HEK293 (cell line): ENCODE results near the gene PARP3.
A peak's percentile ranks its signal among the peaks of the same experiment; 100 is the strongest.

ENCODE experiments used
- AEBP2 ChIP-seq: fragments of 450-650 bp; formaldehyde crosslinking; IDR thresholded peaks from 2 replicates; pipeline ENCODE4 v1.5.1; 2016; ENCODE audit warnings: missing biosample characterization, missing genetic modification characterization, borderline replicate concordance
- BCL11A ChIP-seq: fragments of 450-650 bp; formaldehyde crosslinking; IDR thresholded peaks from 2 replicates; pipeline ENCODE4 v1.5.1; 2016; ENCODE audit warnings: low read depth, missing biosample characterization, missing genetic modification characterization
- BCL11B ChIP-seq: fragments of 450-650 bp; formaldehyde crosslinking; IDR thresholded peaks from 2 replicates; pipeline ENCODE4 v1.5.1; 2016; ENCODE audit warnings: low read depth, missing biosample characterization, missing genetic modification characterization
- GLI2 ChIP-seq: fragments of 450-650 bp; formaldehyde crosslinking; IDR thresholded peaks from 2 replicates; pipeline ENCODE4; 2017; ENCODE audit warnings: missing biosample characterization, missing genetic modification characterization, low read depth, borderline replicate concordance
- HIC1 ChIP-seq: fragments of 450-650 bp; formaldehyde crosslinking; IDR thresholded peaks from 2 replicates; pipeline ENCODE4 v1.5.1; 2016; ENCODE audit warnings: missing biosample characterization, missing genetic modification characterization
- KLF7 ChIP-seq: fragments of 450-650 bp; formaldehyde crosslinking; IDR thresholded peaks from 2 replicates; pipeline ENCODE4 v1.5.1; 2016; ENCODE audit warnings: missing biosample characterization, missing genetic modification characterization, borderline replicate concordance
- ZBTB44 ChIP-seq: fragments of 450-650 bp; IDR thresholded peaks from 2 replicates; pipeline ENCODE4 v1.5.1; 2018; ENCODE audit warnings: missing biosample characterization, mild to moderate bottlenecking, missing genetic modification characterization
- ZNF138 ChIP-seq: fragments of 450-650 bp; formaldehyde crosslinking; IDR thresholded peaks from 2 replicates; pipeline ENCODE4 v1.5.1; 2016; ENCODE audit warnings: missing biosample characterization, missing genetic modification characterization, borderline replicate concordance
- ZNF146 ChIP-seq: fragments of 450-650 bp; formaldehyde crosslinking; IDR thresholded peaks from 2 replicates; pipeline ENCODE4 v1.5.1; 2016; ENCODE audit warnings: missing biosample characterization, missing genetic modification characterization
- ZNF324 ChIP-seq: fragments of 450-650 bp; formaldehyde crosslinking; IDR thresholded peaks from 2 replicates; pipeline ENCODE4 v1.5.1; 2016; ENCODE audit warnings: missing biosample characterization, missing genetic modification characterization
- ZNF362 ChIP-seq: fragments of 450-650 bp; formaldehyde crosslinking; IDR thresholded peaks from 2 replicates; pipeline ENCODE4 v1.5.1; 2016; ENCODE audit warnings: missing biosample characterization, missing genetic modification characterization
- ZNF398 ChIP-seq: fragments of 450-650 bp; formaldehyde crosslinking; IDR thresholded peaks from 2 replicates; pipeline ENCODE4 v1.5.1; 2017; ENCODE audit warnings: missing biosample characterization, missing genetic modification characterization
- ZNF558 ChIP-seq: fragments of 450-650 bp; formaldehyde crosslinking; IDR thresholded peaks from 2 replicates; pipeline ENCODE4 v1.5.1; 2016; ENCODE audit warnings: missing biosample characterization, missing genetic modification characterization
- ZNF624 ChIP-seq: fragments of 450-650 bp; formaldehyde crosslinking; IDR thresholded peaks from 2 replicates; pipeline ENCODE4 v1.5.1; 2017; ENCODE audit warnings: missing biosample characterization, missing genetic modification characterization
- ZNF626 ChIP-seq: fragments of 450-650 bp; sonication (Bioruptor Pico); formaldehyde crosslinking; IDR thresholded peaks from 2 replicates; pipeline ENCODE4 v1.5.1; 2018; ENCODE audit warnings: missing biosample characterization, missing genetic modification characterization, inconsistent platforms
- ZNF658 ChIP-seq: fragments of 450-650 bp; formaldehyde crosslinking; IDR thresholded peaks from 2 replicates; pipeline ENCODE4; 2016; ENCODE audit warnings: missing biosample characterization, missing genetic modification characterization
- ZNF768 ChIP-seq: fragments of 450-650 bp; formaldehyde crosslinking; IDR thresholded peaks from 2 replicates; pipeline ENCODE4 v1.5.1; 2018; ENCODE audit warnings: missing biosample characterization, mild to moderate bottlenecking, missing genetic modification characterization
- ZSCAN30 ChIP-seq: fragments of 450-650 bp; IDR thresholded peaks from 2 replicates; pipeline ENCODE4 v1.5.1; 2018; ENCODE audit warnings: missing biosample characterization, mild to moderate bottlenecking, missing genetic modification characterization, moderate library complexity
- TF ChIP-seq, protein P1 (sequence below): fragments of 450-650 bp; formaldehyde crosslinking; IDR thresholded peaks from 2 replicates; pipeline ENCODE4 v1.5.1; 2016; ENCODE audit warnings: missing biosample characterization, missing genetic modification characterization
- TF ChIP-seq, protein P2 (sequence below): fragments of 450-650 bp; formaldehyde crosslinking; IDR thresholded peaks from 2 replicates; pipeline ENCODE4 v1.5.1; 2016; ENCODE audit warnings: missing biosample characterization, missing genetic modification characterization, borderline replicate concordance

PARP3 gene

DNA sequence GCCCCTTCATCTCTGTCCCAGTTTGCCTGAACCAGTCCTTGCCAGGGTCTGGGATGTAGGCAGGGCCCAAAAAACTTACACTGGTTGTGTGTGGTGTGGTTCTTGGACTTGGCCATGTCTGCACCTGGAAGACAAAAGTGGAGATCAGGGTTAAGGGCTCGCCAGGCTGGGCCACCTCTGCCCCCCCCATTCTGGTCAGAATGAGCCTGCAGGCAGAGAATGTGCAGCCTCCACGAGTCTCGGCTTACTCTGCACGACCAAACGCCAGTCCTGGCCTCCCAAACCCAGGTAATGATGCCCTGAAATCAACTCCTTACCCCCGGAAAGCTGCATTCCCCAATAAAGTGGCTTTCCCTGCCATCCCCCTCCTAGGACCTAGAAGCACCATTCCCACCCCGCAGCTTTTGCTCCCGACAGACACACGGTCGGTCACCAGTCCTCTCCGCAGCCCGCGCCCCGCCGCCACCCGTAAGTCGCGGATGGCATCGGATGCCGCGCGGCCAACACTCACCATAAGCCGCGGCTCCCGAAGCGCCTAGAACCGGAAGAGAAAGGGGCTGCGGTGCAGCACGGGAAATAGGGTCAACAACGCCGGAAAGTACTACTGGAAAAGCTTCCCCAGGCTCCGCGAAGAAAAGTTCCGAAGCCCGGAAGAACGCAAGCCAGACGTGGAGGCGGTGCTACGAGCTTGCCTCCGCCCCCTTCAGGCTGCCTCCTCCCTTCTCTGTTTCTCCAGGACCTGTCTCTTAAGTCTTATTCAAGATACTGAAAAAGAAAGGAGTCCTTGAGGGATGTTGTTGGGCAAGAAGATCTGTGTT lies 53.4 kb downstream of the PARP3 start, which contains the start of gene RPL29 (continued):
- TF ChIP-seq, protein P1, sequence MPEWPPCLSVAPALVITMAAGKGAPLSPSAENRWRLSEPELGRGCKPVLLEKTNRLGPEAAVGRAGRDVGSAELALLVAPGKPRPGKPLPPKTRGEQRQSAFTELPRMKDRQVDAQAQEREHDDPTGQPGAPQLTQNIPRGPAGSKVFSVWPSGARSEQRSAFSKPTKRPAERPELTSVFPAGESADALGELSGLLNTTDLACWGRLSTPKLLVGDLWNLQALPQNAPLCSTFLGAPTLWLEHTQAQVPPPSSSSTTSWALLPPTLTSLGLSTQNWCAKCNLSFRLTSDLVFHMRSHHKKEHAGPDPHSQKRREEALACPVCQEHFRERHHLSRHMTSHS (tag by site-specific recombination) = no peak
- TF ChIP-seq KLF7 (tag by site-specific recombination) (peak; percentile 10; the same call in 1 of the 2 replicates), ZBTB44 (tag by site-specific recombination) (peak; percentile 29; the same call in 1 of the 2 replicates), ZSCAN30 (tag by site-specific recombination) (peak; percentile 78; the same call in 1 of the 2 replicates), AEBP2 (tag by site-specific recombination) (no peak), ZNF324 (peak; percentile 82; the same call in 1 of the 2 replicates), ZNF146 (tag by site-specific recombination) (peak; percentile 40; the same call in 1 of the 2 replicates), ZNF658 (tag by site-specific recombination) (no peak), ZNF138 (no peak), ZNF398 (tag by site-specific recombination) (0 out of 2 replicates have a peak, but pooled peaks have one; percentile 13), ZNF362 (tag by site-specific recombination) (no peak), ZNF558 (tag by site-specific recombination) (no peak), BCL11B (tag by site-specific recombination) (no peak), ZNF626 (tag by site-specific recombination) (no peak), HIC1 (tag by site-specific recombination) (no peak), ZNF768 (0 out of 2 replicates have a peak, but pooled peaks have one; percentile 2), GLI2 (tag by site-specific recombination) (no peak), ZNF624 (no peak), BCL11A (tag by site-specific recombination) (no peak)
- TF ChIP-seq, protein P2, sequence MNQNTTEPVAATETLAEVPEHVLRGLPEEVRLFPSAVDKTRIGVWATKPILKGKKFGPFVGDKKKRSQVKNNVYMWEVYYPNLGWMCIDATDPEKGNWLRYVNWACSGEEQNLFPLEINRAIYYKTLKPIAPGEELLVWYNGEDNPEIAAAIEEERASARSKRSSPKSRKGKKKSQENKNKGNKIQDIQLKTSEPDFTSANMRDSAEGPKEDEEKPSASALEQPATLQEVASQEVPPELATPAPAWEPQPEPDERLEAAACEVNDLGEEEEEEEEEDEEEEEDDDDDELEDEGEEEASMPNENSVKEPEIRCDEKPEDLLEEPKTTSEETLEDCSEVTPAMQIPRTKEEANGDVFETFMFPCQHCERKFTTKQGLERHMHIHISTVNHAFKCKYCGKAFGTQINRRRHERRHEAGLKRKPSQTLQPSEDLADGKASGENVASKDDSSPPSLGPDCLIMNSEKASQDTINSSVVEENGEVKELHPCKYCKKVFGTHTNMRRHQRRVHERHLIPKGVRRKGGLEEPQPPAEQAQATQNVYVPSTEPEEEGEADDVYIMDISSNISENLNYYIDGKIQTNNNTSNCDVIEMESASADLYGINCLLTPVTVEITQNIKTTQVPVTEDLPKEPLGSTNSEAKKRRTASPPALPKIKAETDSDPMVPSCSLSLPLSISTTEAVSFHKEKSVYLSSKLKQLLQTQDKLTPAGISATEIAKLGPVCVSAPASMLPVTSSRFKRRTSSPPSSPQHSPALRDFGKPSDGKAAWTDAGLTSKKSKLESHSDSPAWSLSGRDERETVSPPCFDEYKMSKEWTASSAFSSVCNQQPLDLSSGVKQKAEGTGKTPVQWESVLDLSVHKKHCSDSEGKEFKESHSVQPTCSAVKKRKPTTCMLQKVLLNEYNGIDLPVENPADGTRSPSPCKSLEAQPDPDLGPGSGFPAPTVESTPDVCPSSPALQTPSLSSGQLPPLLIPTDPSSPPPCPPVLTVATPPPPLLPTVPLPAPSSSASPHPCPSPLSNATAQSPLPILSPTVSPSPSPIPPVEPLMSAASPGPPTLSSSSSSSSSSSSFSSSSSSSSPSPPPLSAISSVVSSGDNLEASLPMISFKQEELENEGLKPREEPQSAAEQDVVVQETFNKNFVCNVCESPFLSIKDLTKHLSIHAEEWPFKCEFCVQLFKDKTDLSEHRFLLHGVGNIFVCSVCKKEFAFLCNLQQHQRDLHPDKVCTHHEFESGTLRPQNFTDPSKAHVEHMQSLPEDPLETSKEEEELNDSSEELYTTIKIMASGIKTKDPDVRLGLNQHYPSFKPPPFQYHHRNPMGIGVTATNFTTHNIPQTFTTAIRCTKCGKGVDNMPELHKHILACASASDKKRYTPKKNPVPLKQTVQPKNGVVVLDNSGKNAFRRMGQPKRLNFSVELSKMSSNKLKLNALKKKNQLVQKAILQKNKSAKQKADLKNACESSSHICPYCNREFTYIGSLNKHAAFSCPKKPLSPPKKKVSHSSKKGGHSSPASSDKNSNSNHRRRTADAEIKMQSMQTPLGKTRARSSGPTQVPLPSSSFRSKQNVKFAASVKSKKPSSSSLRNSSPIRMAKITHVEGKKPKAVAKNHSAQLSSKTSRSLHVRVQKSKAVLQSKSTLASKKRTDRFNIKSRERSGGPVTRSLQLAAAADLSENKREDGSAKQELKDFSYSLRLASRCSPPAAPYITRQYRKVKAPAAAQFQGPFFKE (tag by site-specific recombination) = no peak
